Lung (tissue), 12 donors: ENCODE data around the gene FOXC2. TPM values are rescaled to one million over a fixed set of nuclear protein-coding genes. Genes with fewer than 3 reads are reported as not detected.
"Not testable (repeated sequence)": the region's sequence is repeated elsewhere in the genome, so short reads cannot be mapped to it uniquely, and the experiment has no call there.

ENCODE experiments used
- ATAC-seq: fragments of 200-7000 bp; cut with Tn5 transposase; one replicate; pipeline ENCODE4 v1.9.1; 2020; ENCODE audit warnings: moderate number of reproducible peaks; ENCODE audit not compliant: insufficient read depth, low FRiP score
- DNase-seq, 3 donors: peaks; one replicate each; pipeline ENCODE4 v3.0.0-alpha.2; 2013 to 2017
- H3K27ac ChIP-seq, 2 donors: one replicate each; pipeline ENCODE4 v1.5.1; 2013; ENCODE audit warnings: mild to moderate bottlenecking in 2 of 2, moderate library complexity in 2 of 2, control low read depth in 1 of 2, inconsistent platforms in 1 of 2, low read depth in 1 of 2, low read length in 1 of 2
- H3K27me3 ChIP-seq, 3 donors: one replicate each; pipeline ENCODE4 v1.5.1; 2013; ENCODE audit warnings: low read length in 2 of 3; ENCODE audit not compliant: control insufficient read depth in 3 of 3, insufficient read depth in 3 of 3
- H3K36me3 ChIP-seq, 4 donors: one replicate each; pipeline ENCODE4 v1.5.1; 2013; ENCODE audit warnings: low read length in 4 of 4, mild to moderate bottlenecking in 1 of 4, moderate library complexity in 1 of 4; ENCODE audit not compliant: control insufficient read depth in 4 of 4, insufficient read depth in 4 of 4
- H3K4me1 ChIP-seq, 5 donors: one replicate each; pipeline ENCODE4 v1.5.1; 2013; ENCODE audit warnings: low read length in 5 of 5, mild to moderate bottlenecking in 2 of 5, moderate library complexity in 1 of 5; ENCODE audit not compliant: control insufficient read depth in 5 of 5, insufficient read depth in 5 of 5
- H3K4me3 ChIP-seq: one replicate; pipeline ENCODE4 v1.5.1; 2013; ENCODE audit warnings: mild to moderate bottlenecking, control low read depth, moderate library complexity
- H3K9ac ChIP-seq, 2 donors: one replicate each; pipeline ENCODE4 v1.5.1; 2013; ENCODE audit warnings: low read length in 2 of 2, control low read depth in 1 of 2; ENCODE audit not compliant: insufficient read depth in 1 of 2
- H3K9me3 ChIP-seq, 4 donors: one replicate each; pipeline ENCODE4 v1.5.1; 2013; ENCODE audit warnings: low read length in 3 of 4, mild to moderate bottlenecking in 1 of 4, moderate library complexity in 1 of 4; ENCODE audit not compliant: control insufficient read depth in 4 of 4, insufficient read depth in 3 of 4
- CTCF ChIP-seq: IDR thresholded peaks from 2 replicates; pipeline ENCODE4 v1.5.1; 2012; ENCODE audit warnings: mild to moderate bottlenecking; ENCODE audit errors: control extremely low read depth, extremely low read depth
- WGBS, 2 donors: extraction: QIAGEN DNeasy Blood & Tissue Kit; methylation state at CpG; one replicate each; pipeline ENCODE4 v1.1.7; 2013; 5-methylcytosine and 5-hydroxymethylcytosine counted together
- polyA plus RNA-seq, 2 donors: library from polyadenylated mRNA; stranded (reverse); fragments of 200-250 nt; gene quantifications; one replicate each; pipeline ENCODE4 v1.2.1, GENCODE V29; 2013
- total RNA-seq, 2 donors: library from RNA; depleted of rRNA in 1 of 2; stranded (reverse); fragments of >200 nt in 1 of 2; gene quantifications; one replicate each; pipeline ENCODE4 v1.2.1, GENCODE V29; 2014 to 2021
- donor health status: control.
- donor health status: control.
- donor health status: Bipolar disorder and iron deficiency.
- donor health status: healthy.
- donor health status: DM: yes; HTN: yes; CAD: no.

FOXC2 gene
- total and polyA plus RNA-seq, 4 donors = 0.37 to 2.7 (median 0.63) TPM

- Histone ChIP-seq H3K9ac (no peak overlapping the region), H3K36me3 (no peaks in the 10 kb centered on the region), H3K4me1 (no peaks in the 10 kb centered on the region), H3K27me3 (peaks cover 0 to 11% (median 7%) of the 10 kb centered on the region in 3 donors), H3K4me3 (no peak overlapping the region), H3K27ac (no peak overlapping the region), H3K9me3 (no peaks in the 10 kb centered on the region)
- DNase-seq = no peak
- WGBS, 2 donors = 92 to 97% methylated on average over 3 of the region's 3 CpGs
- ATAC-seq = no peak
- no peak for TF ChIP-seq CTCF
Measured at GRCh38 chr16:86587487-86587886, 20.9 kb downstream of the FOXC2 start.

- H3K36me3 ChIP-seq, H3K27ac ChIP-seq, H3K4me1 ChIP-seq, H3K9me3 ChIP-seq, DNase-seq, H3K4me3 ChIP-seq, ATAC-seq, H3K9ac ChIP-seq: not testable (repeated sequence)
- H3K27me3 ChIP-seq = peaks cover 0 to 13% (median 7%) of the 10 kb centered on the region in 3 donors
- 91 to 93% methylated on average over 3 of the region's 3 CpGs for WGBS, 2 donors
Measured at GRCh38 chr16:86587955-86588354, 21.3 kb downstream of the FOXC2 start.

GRCh38 chr16:86590501-86591144 lies 24.0 kb downstream of the FOXC2 start:
- DNase-seq (no peak), ATAC-seq (no peak)
- H3K36me3 ChIP-seq = no peaks in the 10 kb centered on the region
- no peaks in the 10 kb centered on the region for H3K9me3 ChIP-seq
- TF ChIP-seq CTCF = no peak
- peaks cover 0 to 8% (median 0%) of the 10 kb centered on the region in 5 donors for H3K4me1 ChIP-seq
- H3K27ac ChIP-seq = no peak overlapping the region
- WGBS, 2 donors = 75 to 86% methylated on average over 4 of the region's 4 CpGs
- H3K4me3 ChIP-seq = no peak overlapping the region
- H3K9ac ChIP-seq = no peak overlapping the region
- peaks cover 0 to 36% (median 33%) of the 10 kb centered on the region in 3 donors for H3K27me3 ChIP-seq

GRCh38 chr16:86591270-86591669 lies 24.6 kb downstream of the FOXC2 start:
- DNase-seq (no peak), ATAC-seq (no peak)
- H3K36me3 ChIP-seq = no peaks in the 10 kb centered on the region
- peaks cover 0 to 42% (median 33%) of the 10 kb centered on the region in 3 donors for H3K27me3 ChIP-seq
- H3K4me1 ChIP-seq = peaks cover 0 to 8% (median 0%) of the 10 kb centered on the region in 5 donors
- no peaks in the 10 kb centered on the region for H3K9me3 ChIP-seq
- no peak overlapping the region for H3K27ac ChIP-seq
- H3K9ac ChIP-seq = no peak overlapping the region
- TF ChIP-seq CTCF = no peak
- 80 to 94% methylated on average over 4 of the region's 4 CpGs for WGBS, 2 donors
- no peak overlapping the region for H3K4me3 ChIP-seq
